Activated CD4-positive, alpha-beta T cell treated with anti-CD3 and anti-CD28 coated beads for 36 hours (primary cell): ENCODE measurements around the gene KTN1. TPM values are rescaled to one million over a fixed set of nuclear protein-coding genes. Genes with fewer than 3 reads are reported as not detected.

Experiments used
- ATAC-seq: fragments of 200-7000 bp; cut with Tn5 transposase; one replicate; pipeline ENCODE4 v1.10.0; 2021; ENCODE audit warnings: mild to moderate bottlenecking, moderate library complexity
- CTCF ChIA-PET: fragments of 350-600 bp; sonication (Branson Sonifier 250); formaldehyde crosslinking; loops from one replicate; lab custom pipeline; 2021; ENCODE audit warnings: antibody characterized with exemption; lab: Charles Lee
- POLR2A ChIA-PET: fragments of 350-600 bp; sonication (Branson Sonifier 250); formaldehyde crosslinking; loops from one replicate; lab custom pipeline; 2021; ENCODE audit warnings: antibody characterized with exemption, inconsistent platforms; lab: Charles Lee
- DNase-seq: peaks from one replicate; pipeline ENCODE4 v3.0.0-alpha.2; 2020
- H3K27ac Mint-ChIP-seq: one replicate; pipeline ENCODE4 v1.8.0; 2021; ENCODE audit warnings: mixed read lengths
- H3K27me3 Mint-ChIP-seq: one replicate; pipeline ENCODE4 v1.8.0; 2021; ENCODE audit warnings: mixed read lengths
- H3K36me3 Mint-ChIP-seq: one replicate; pipeline ENCODE4 v1.8.0; 2021; ENCODE audit warnings: low read depth, mixed read lengths
- H3K4me1 Mint-ChIP-seq: one replicate; pipeline ENCODE4 v1.8.0; 2021; ENCODE audit warnings: mixed read lengths
- H3K4me3 Mint-ChIP-seq: one replicate; pipeline ENCODE4 v1.8.0; 2021; ENCODE audit warnings: mild to moderate bottlenecking, moderate library complexity, mixed read lengths
- H3K9me3 Mint-ChIP-seq: one replicate; pipeline ENCODE4 v1.8.0; 2021; ENCODE audit warnings: low read depth, mixed read lengths
- intact Hi-C, 2 experiments: fragments of 100-400 bp; cut with DNase I in 1 of 2; cut with micrococcal nuclease in 1 of 2; formaldehyde crosslinking; loops; one replicate each; pipeline versions ENCODE4 v1.14.2 to v1.15.1; 2022 to 2024; cut with DNase I, micrococcal nuclease
- total RNA-seq, 2 experiments: library from RNA; stranded (reverse); gene quantifications; one replicate each; pipeline ENCODE4 v1.2.3, GENCODE V29; 2021

Gene KTN1
- total RNA-seq, 2 experiments from 2014 or later, result 117 to 138 TPM

GRCh38 chr14:55705651-55706364, 125.8 kb downstream of the KTN1 start:
- DNase-seq (no peak), ATAC-seq (no peak)
- ChIA-PET CTCF (interaction anchor here (0.6 to 1.1 kb wide), 2 partner anchors 523 to 771 kb away, joined by 3 to 4 read pairs; no protein-coding TSS in a partner anchor), POLR2A (interaction anchor here (0.6 kb wide), 1 partner anchor 510 kb away, joined by 3 read pairs; no protein-coding TSS in a partner anchor)
- peaks cover 6% of the 10 kb centered on the region for H3K36me3 Mint-ChIP-seq
- H3K4me1 Mint-ChIP-seq, result no peaks in the 10 kb centered on the region
- no peak overlapping the region for H3K27ac Mint-ChIP-seq
- intact Hi-C loops, result loop anchor here in 1 of 2 experiments (10.0 kb wide), 1 partner anchor 769 kb away; no protein-coding TSS in a partner anchor
- peaks cover 2% of the 10 kb centered on the region for H3K9me3 Mint-ChIP-seq
- no peak overlapping the region for H3K4me3 Mint-ChIP-seq
- no peaks in the 10 kb centered on the region for H3K27me3 Mint-ChIP-seq

GRCh38 chr14:55706365-55706684, 126.3 kb downstream of the KTN1 start:
- H3K9me3 Mint-ChIP-seq, result no peaks in the 10 kb centered on the region
- H3K36me3 Mint-ChIP-seq, result peaks cover 5% of the 10 kb centered on the region
- no peak overlapping the region for H3K27ac Mint-ChIP-seq
- no peaks in the 10 kb centered on the region for H3K27me3 Mint-ChIP-seq
- ChIA-PET POLR2A (interaction anchor here (0.6 kb wide), 1 partner anchor 510 kb away, joined by 3 read pairs; no protein-coding TSS in a partner anchor), CTCF (interaction anchor here (0.6 to 1.1 kb wide), 2 partner anchors 524 to 770 kb away, joined by 3 to 4 read pairs; no protein-coding TSS in a partner anchor)
- no peak for ATAC-seq
- intact Hi-C loops, result loop anchor here in 1 of 2 experiments (10.0 kb wide), 1 partner anchor 768 kb away; no protein-coding TSS in a partner anchor
- no peak overlapping the region for H3K4me3 Mint-ChIP-seq
- DNase-seq, result no peak
- H3K4me1 Mint-ChIP-seq, result no peaks in the 10 kb centered on the region

- Mint-ChIP-seq H3K9me3 (no peaks in the 10 kb centered on the region), H3K4me3 (no peak overlapping the region), H3K36me3 (no peaks in the 10 kb centered on the region), H3K4me1 (no peaks in the 10 kb centered on the region), H3K27me3 (no peaks in the 10 kb centered on the region), H3K27ac (no peak overlapping the region)
- ATAC-seq (peak; percentile 58), DNase-seq (no peak)
- ChIA-PET POLR2A (no interaction called here), CTCF (no interaction called here)
- intact Hi-C loops, result loop anchor here in 1 of 2 experiments (10.0 kb wide), 1 partner anchor 768 kb away; no protein-coding TSS in a partner anchor
Observed at GRCh38 chr14:55706893-55707292, 126.9 kb downstream of the KTN1 start.

GRCh38 chr14:55707365-55707804, 127.4 kb downstream of the KTN1 start:
- H3K27ac Mint-ChIP-seq, result no peak overlapping the region
- no peak for DNase-seq
- H3K36me3 Mint-ChIP-seq, result no peaks in the 10 kb centered on the region
- no peak for ATAC-seq
- intact Hi-C loops, result loop anchor here in 1 of 2 experiments (10.0 kb wide), 1 partner anchor 767 kb away; no protein-coding TSS in a partner anchor
- no peaks in the 10 kb centered on the region for H3K9me3 Mint-ChIP-seq
- no peaks in the 10 kb centered on the region for H3K27me3 Mint-ChIP-seq
- H3K4me3 Mint-ChIP-seq, result no peak overlapping the region
- no peaks in the 10 kb centered on the region for H3K4me1 Mint-ChIP-seq
- ChIA-PET CTCF (no interaction called here), POLR2A (no interaction called here)

- ChIA-PET POLR2A (no interaction called here), CTCF (no interaction called here)
- no peak for DNase-seq
- no peak for ATAC-seq
- H3K9me3 Mint-ChIP-seq, result no peaks in the 10 kb centered on the region
- no peaks in the 10 kb centered on the region for H3K4me1 Mint-ChIP-seq
- no peak overlapping the region for H3K4me3 Mint-ChIP-seq
- no peaks in the 10 kb centered on the region for H3K27me3 Mint-ChIP-seq
- intact Hi-C loops, result no loop called here
- no peak overlapping the region for H3K27ac Mint-ChIP-seq
- no peaks in the 10 kb centered on the region for H3K36me3 Mint-ChIP-seq
Observed at GRCh38 chr14:55710506-55711041, 130.6 kb downstream of the KTN1 start.

- DNase-seq, result no peak
- H3K9me3 Mint-ChIP-seq, result no peaks in the 10 kb centered on the region
- ATAC-seq, result no peak
- no peak overlapping the region for H3K4me3 Mint-ChIP-seq
- ChIA-PET POLR2A (no interaction called here), CTCF (no interaction called here)
- intact Hi-C loops, result no loop called here
- no peaks in the 10 kb centered on the region for H3K27me3 Mint-ChIP-seq
- H3K4me1 Mint-ChIP-seq, result no peaks in the 10 kb centered on the region
- no peaks in the 10 kb centered on the region for H3K36me3 Mint-ChIP-seq
- no peak overlapping the region for H3K27ac Mint-ChIP-seq
Observed at GRCh38 chr14:55711175-55711811, 131.3 kb downstream of the KTN1 start.

- intact Hi-C loops, result no loop called here
- DNase-seq (no peak), ATAC-seq (no peak)
- H3K9me3 Mint-ChIP-seq, result no peaks in the 10 kb centered on the region
- POLR2A ChIA-PET, result no interaction called here
- no peaks in the 10 kb centered on the region for H3K27me3 Mint-ChIP-seq
- no peaks in the 10 kb centered on the region for H3K36me3 Mint-ChIP-seq
- CTCF ChIA-PET, result interaction anchor here (1.2 kb wide), 1 partner anchor 630 kb away, joined by 3 read pairs; no protein-coding TSS in a partner anchor
- no peak overlapping the region for H3K4me3 Mint-ChIP-seq
- no peak overlapping the region for H3K27ac Mint-ChIP-seq
- H3K4me1 Mint-ChIP-seq, result no peaks in the 10 kb centered on the region
Observed at GRCh38 chr14:55712491-55712890, 132.5 kb downstream of the KTN1 start.

DNA sequence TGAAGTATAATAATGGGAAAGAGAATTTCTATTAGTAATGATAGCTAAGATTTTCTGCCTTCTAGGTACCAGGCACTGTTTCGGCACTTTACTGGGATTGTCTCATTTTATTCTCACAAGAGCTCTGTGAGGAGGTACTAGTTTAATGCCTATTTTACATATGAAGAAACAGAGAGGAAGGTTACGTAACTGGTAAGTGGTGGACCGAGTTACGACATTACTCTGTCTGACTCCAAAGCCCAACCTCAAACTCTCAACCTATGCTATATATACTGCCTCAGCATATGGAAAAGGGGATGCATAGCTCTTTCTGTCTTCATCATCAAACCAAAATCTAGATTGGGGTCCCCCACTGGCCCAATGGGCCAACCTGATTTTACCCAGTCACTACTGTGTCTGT, 133.5 kb downstream of the KTN1 start:
- no peaks in the 10 kb centered on the region for H3K36me3 Mint-ChIP-seq
- no peaks in the 10 kb centered on the region for H3K4me1 Mint-ChIP-seq
- POLR2A ChIA-PET, result no interaction called here
- no peak overlapping the region for H3K27ac Mint-ChIP-seq
- H3K4me3 Mint-ChIP-seq, result no peak overlapping the region
- ATAC-seq, result no peak
- no peaks in the 10 kb centered on the region for H3K27me3 Mint-ChIP-seq
- DNase-seq, result no peak
- CTCF ChIA-PET, result interaction anchor here (0.7 to 1.0 kb wide), 2 partner anchors 12 to 627 kb away, joined by 3 read pairs; no protein-coding TSS in a partner anchor
- intact Hi-C loops, result no loop called here
- H3K9me3 Mint-ChIP-seq, result no peaks in the 10 kb centered on the region

- ATAC-seq, result no peak
- intact Hi-C loops, result no loop called here
- Mint-ChIP-seq H3K9me3 (no peaks in the 10 kb centered on the region), H3K36me3 (no peaks in the 10 kb centered on the region), H3K4me3 (no peak overlapping the region), H3K27ac (no peak overlapping the region), H3K27me3 (no peaks in the 10 kb centered on the region), H3K4me1 (no peaks in the 10 kb centered on the region)
- DNase-seq, result no peak
- CTCF ChIA-PET, result interaction anchor here (0.5 to 1.3 kb wide), 2 partner anchors 8 to 39 kb away, joined by 3 to 5 read pairs; no protein-coding TSS in a partner anchor
- POLR2A ChIA-PET, result no interaction called here
Observed at GRCh38 chr14:55715889-55716288, 135.9 kb downstream of the KTN1 start.

DNA sequence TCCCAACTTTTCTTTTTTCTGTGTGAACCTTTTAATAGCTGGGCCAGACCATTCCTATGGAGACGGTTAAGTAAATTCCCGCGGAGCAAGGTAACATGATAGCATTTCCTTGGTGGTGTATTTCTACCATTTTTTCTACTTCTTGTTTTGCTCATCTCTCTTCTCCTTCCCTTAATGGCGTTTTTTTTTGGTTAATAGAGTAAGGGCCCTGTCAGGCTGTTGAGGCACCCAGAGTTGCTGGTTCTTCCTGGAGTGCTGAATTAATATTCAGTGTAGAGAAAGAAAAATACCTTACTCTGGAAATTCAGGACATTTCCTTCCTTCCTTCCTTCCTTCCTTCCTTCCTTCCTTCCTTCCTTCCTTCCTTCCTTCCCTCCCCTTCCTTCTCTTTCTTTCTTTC, 137.6 kb downstream of the KTN1 start:
- no peaks in the 10 kb centered on the region for H3K36me3 Mint-ChIP-seq
- H3K27ac Mint-ChIP-seq, result no peak overlapping the region
- H3K27me3 Mint-ChIP-seq, result no peaks in the 10 kb centered on the region
- no peaks in the 10 kb centered on the region for H3K4me1 Mint-ChIP-seq
- ChIA-PET CTCF (interaction anchor here (0.6 kb wide), 1 partner anchor 282 kb away, joined by 3 read pairs; no protein-coding TSS in a partner anchor), POLR2A (no interaction called here)
- H3K4me3 Mint-ChIP-seq, result no peak overlapping the region
- H3K9me3 Mint-ChIP-seq, result no peaks in the 10 kb centered on the region
- intact Hi-C loops, result no loop called here
- DNase-seq (no peak), ATAC-seq (no peak)

GRCh38 chr14:55718551-55718950, 138.5 kb downstream of the KTN1 start:
- DNase-seq, result no peak
- no peak for ATAC-seq
- H3K27ac Mint-ChIP-seq, result no peak overlapping the region
- intact Hi-C loops, result no loop called here
- no peaks in the 10 kb centered on the region for H3K9me3 Mint-ChIP-seq
- ChIA-PET POLR2A (no interaction called here), CTCF (no interaction called here)
- H3K4me3 Mint-ChIP-seq, result no peak overlapping the region
- no peaks in the 10 kb centered on the region for H3K36me3 Mint-ChIP-seq
- no peaks in the 10 kb centered on the region for H3K4me1 Mint-ChIP-seq
- H3K27me3 Mint-ChIP-seq, result no peaks in the 10 kb centered on the region
